HCT116 (cell line): ENCODE measurements around the gene LRP1B. TPM values are rescaled to one million over a fixed set of nuclear protein-coding genes. Genes with fewer than 3 reads are reported as not detected.

Source experiments
- ATAC-seq: fragments of 200-7000 bp; cut with Tn5 transposase; 2 replicates; pipeline ENCODE4 v1.9.1; 2020; ENCODE audit warnings: mild to moderate bottlenecking, moderate library complexity
- BruUV-seq: library from RNA; stranded (reverse); fragments of 400-500 nt; replicated peaks from 2 replicates; lab custom pipeline; 2021; lab: Mats Ljungman, UMichigan
- CTCF ChIA-PET: fragments of 300-600 bp; sonication (Branson Sonifier 250); formaldehyde crosslinking; loops from one replicate; lab custom pipeline; 2021; ENCODE audit warnings: antibody characterized with exemption; lab: Charles Lee
- POLR2A ChIA-PET: fragments of 300-600, 350-600 bp; sonication (Branson Sonifier 250); formaldehyde crosslinking; loops from one replicate; lab custom pipeline; 2021; ENCODE audit warnings: antibody characterized with exemption; lab: Charles Lee
- RAD21 ChIA-PET, 2 experiments: fragments of 300-600 bp; sonication (Branson Sonifier 250); formaldehyde crosslinking; loops; one replicate each; lab custom pipeline; 2023; ENCODE audit warnings: low total read pairs in 2 of 2; ENCODE audit not compliant: uncharacterized antibody in 2 of 2, unreplicated experiment in 2 of 2, low non-redundant PET in 1 of 2; lab: Charles Lee
- DNase-seq: peaks from one replicate; pipeline ENCODE4 v3.0.0-alpha.2; 2010; ENCODE audit warnings: low read depth, low spot score
- H2AFZ ChIP-seq: fragments of 200-600 bp; shearing (Covaris generic), sonication (generic); 2 replicates; pipeline ENCODE4 v1.6.1; 2017; ENCODE audit warnings: low read depth, mixed run types, mixed read lengths, antibody characterized with exemption, low read length; ENCODE audit not compliant: poor library complexity, severe bottlenecking
- H3K27ac ChIP-seq: 2 replicates; pipeline ENCODE4 v1.5.1; 2012; ENCODE audit warnings: low read depth, low read length
- H3K27me3 ChIP-seq: fragments of 200-600 bp; sonication (generic); 2 replicates; pipeline ENCODE4 v1.6.1; 2016; ENCODE audit warnings: mixed run types, low read length, mixed read lengths; ENCODE audit not compliant: insufficient read depth
- H3K36me3 ChIP-seq, 2 experiments: fragments of 200-500 bp in 1 of 2; fragments of 200-600 bp in 1 of 2; sonication (Bioruptor generic) in 1 of 2; sonication (generic) in 1 of 2; 2 replicates each; pipeline versions ENCODE4 v1.5.1 to v1.6.1; 2014 to 2016; ENCODE audit warnings: low read length in 2 of 2, inconsistent platforms in 1 of 2, mixed read lengths in 1 of 2, mixed run types in 1 of 2; ENCODE audit not compliant: insufficient read depth in 2 of 2, control insufficient read depth in 1 of 2
- H3K4me1 ChIP-seq, 2 experiments: fragments of 200-600 bp in 1 of 2; sonication (generic) in 1 of 2; 2 replicates each; pipeline versions ENCODE4 v1.5.1 to v1.6.1; 2012 to 2017; ENCODE audit warnings: low read length in 2 of 2, inconsistent platforms in 1 of 2, mild to moderate bottlenecking in 1 of 2, mixed read lengths in 1 of 2, mixed run types in 1 of 2, moderate library complexity in 1 of 2; ENCODE audit not compliant: insufficient read depth in 2 of 2, control insufficient read depth in 1 of 2
- H3K4me2 ChIP-seq: fragments of 200-600 bp; sonication (generic); 2 replicates; pipeline ENCODE4 v1.6.1; 2017; ENCODE audit warnings: mixed run types, low read length, mixed read lengths
- H3K4me3 ChIP-seq, 2 experiments: fragments of 200-600 bp in 1 of 2; sonication (generic) in 1 of 2; replicated peaks in 1 of 2; 2 replicates each; pipeline ENCODE4 v1.5.1; 2011 to 2016; ENCODE audit warnings: low read length in 2 of 2, control low read depth in 1 of 2, low read depth in 1 of 2, mild to moderate bottlenecking in 1 of 2, mixed read lengths in 1 of 2, mixed run types in 1 of 2
- H3K79me2 ChIP-seq: fragments of 200-600 bp; sonication (generic); 2 replicates; pipeline ENCODE4 v1.6.1; 2017; ENCODE audit warnings: mild to moderate bottlenecking, mixed run types, low read length, moderate library complexity, mixed read lengths; ENCODE audit not compliant: insufficient read depth
- H3K9ac ChIP-seq: fragments of 200-600 bp; sonication (generic); 2 replicates; pipeline ENCODE4 v1.6.1; 2016; ENCODE audit warnings: low read length, mixed read lengths
- H3K9me2 ChIP-seq: fragments of 200-600 bp; sonication (generic), shearing (Covaris generic); 2 replicates; pipeline ENCODE4 v1.6.1; 2017; ENCODE audit warnings: mixed run types, mild to moderate bottlenecking, moderate library complexity; ENCODE audit not compliant: insufficient read depth
- H3K9me3 ChIP-seq, 2 experiments: fragments of 200-500 bp in 1 of 2; fragments of 200-600 bp in 1 of 2; sonication (Bioruptor generic) in 1 of 2; sonication (generic) in 1 of 2; 2 replicates each; pipeline ENCODE4 v1.6.1; 2014 to 2017; ENCODE audit warnings: low read length in 2 of 2, mixed read lengths in 2 of 2, inconsistent platforms in 1 of 2, low read depth in 1 of 2, mild to moderate bottlenecking in 1 of 2, mixed run types in 1 of 2, moderate library complexity in 1 of 2; ENCODE audit not compliant: control insufficient read depth in 1 of 2, insufficient read depth in 1 of 2
- H4K20me1 ChIP-seq: fragments of 200-600 bp; sonication (generic), shearing (Covaris generic); 2 replicates; pipeline ENCODE4 v1.6.1; 2017; ENCODE audit warnings: mixed run types, mild to moderate bottlenecking, moderate library complexity; ENCODE audit not compliant: insufficient read depth
- CTCF ChIP-seq, 3 experiments: fragments of 200-600 bp in 1 of 3; sonication (generic) in 1 of 3; IDR thresholded peaks in 2 of 3; conservative IDR thresholded peaks in 1 of 3; 2 replicates each; pipeline ENCODE4 v1.5.1; 2012 to 2017; ENCODE audit warnings: low read depth in 2 of 3, low read length in 2 of 3, antibody characterized with exemption in 1 of 3, borderline replicate concordance in 1 of 3, control low read depth in 1 of 3, mild to moderate bottlenecking in 1 of 3, mixed read lengths in 1 of 3, mixed run types in 1 of 3, moderate library complexity in 1 of 3; ENCODE audit not compliant: insufficient read depth in 1 of 3
- EGR1 ChIP-seq: IDR thresholded peaks from 2 replicates; pipeline ENCODE4 v1.6.1; 2012; ENCODE audit warnings: low read depth
- ELF1 ChIP-seq: IDR thresholded peaks from 2 replicates; pipeline ENCODE4 v1.6.1; 2012; ENCODE audit warnings: low read depth, borderline replicate concordance
- POLR2A ChIP-seq: IDR thresholded peaks from 2 replicates; pipeline ENCODE4 v1.7.0; 2011; ENCODE audit warnings: borderline replicate concordance; ENCODE audit not compliant: insufficient read depth, insufficient read length; ENCODE audit errors: extremely low read depth
- YY1 ChIP-seq: IDR thresholded peaks from 2 replicates; pipeline ENCODE4 v1.6.1; 2011; ENCODE audit warnings: low read length, low read depth, moderate library complexity, mild to moderate bottlenecking; ENCODE audit not compliant: insufficient replicate concordance; ENCODE audit errors: extremely low read depth
- ZBTB33 ChIP-seq: IDR thresholded peaks from 2 replicates; pipeline ENCODE4 v1.6.1; 2011; ENCODE audit warnings: mild to moderate bottlenecking, low read length, moderate library complexity; ENCODE audit not compliant: insufficient replicate concordance; ENCODE audit errors: extremely low read depth
- intact Hi-C: fragments of 100-400 bp; cut with micrococcal nuclease; formaldehyde crosslinking; loops from 2 replicates; pipeline ENCODE4 v1.10.0; 2022
- total RNA-seq: library from RNA; stranded (reverse); gene quantifications from one replicate; pipeline ENCODE4 v1.2.1, GENCODE V29; 2021; ENCODE audit not compliant: unreplicated experiment

Gene LRP1B
- total RNA-seq, 1 experiment from 2014 or later: 0.34 TPM

GRCh38 chr2:140734992-140735391, 1395.8 kb downstream of the LRP1B start:
- H3K9me2 ChIP-seq: no peaks in the 10 kb centered on the region
- ChIA-PET CTCF (no interaction called here), RAD21 (no interaction called here)
- H4K20me1 ChIP-seq: no peaks in the 10 kb centered on the region
- H3K9me3 ChIP-seq: no peaks in the 10 kb centered on the region
- H3K36me3 ChIP-seq: no peaks in the 10 kb centered on the region
- H3K27ac ChIP-seq: no peak overlapping the region
- H3K27me3 ChIP-seq: no peaks in the 10 kb centered on the region
- TF ChIP-seq ELF1 (no peak), ZBTB33 (no peak), EGR1 (no peak), POLR2A (no peak), CTCF (IDR thresholded peaks at IDR 0.05 in 2 of 3, conservative IDR thresholded peaks at IDR 0.05 in 1 of 3; ENCODE audit: borderline replicate concordance in 1 of 3, insufficient read depth in 1 of 3, low read depth in 2 of 3, low read length in 2 of 3) (no peak), YY1 (no peak)
- TF ChIP-seq, all 23 proteins: peak for 0
- H3K9ac ChIP-seq: no peak overlapping the region
- H3K79me2 ChIP-seq: no peaks in the 10 kb centered on the region
- intact Hi-C loops: no loop called here
- H3K4me1 ChIP-seq: no peaks in the 10 kb centered on the region
- H3K4me2 ChIP-seq: no peak overlapping the region
- H2AFZ ChIP-seq: no peak overlapping the region
- POLR2A ChIA-PET: no interaction called here
- ATAC-seq: no peak
- H3K4me3 ChIP-seq: no peak overlapping the region
- BruUV-seq: no TSS peak
- no peak for DNase-seq
